ENCODE results near the gene LIN28B.

The LIN28B gene

DNA sequence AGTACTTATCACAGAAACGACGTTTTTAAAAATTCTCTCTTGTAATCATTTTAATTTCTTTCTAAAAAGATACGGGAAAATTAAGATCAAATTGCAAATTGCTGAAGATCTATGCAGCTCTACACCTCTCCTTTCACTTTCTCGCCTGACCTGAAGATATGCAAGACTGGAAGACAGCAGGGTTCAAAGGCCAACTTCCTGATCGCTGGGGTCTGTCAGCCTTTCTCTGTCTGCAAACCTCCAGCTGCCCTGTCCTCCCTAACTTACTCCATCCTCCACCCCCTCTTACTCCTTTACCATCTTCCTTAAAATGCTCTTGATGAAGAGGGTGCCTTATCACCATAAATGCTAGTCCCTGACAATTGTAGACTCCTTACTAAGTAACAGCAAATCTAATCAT lies 159.2 kb downstream of the LIN28B start:
- CTCF ChIA-PET, result interaction anchor here (1.3 to 2.0 kb wide), 3 partner anchors 12 to 248 kb away, joined by 4 to 7 read pairs (median 4); no protein-coding TSS in a partner anchor
- no peaks in the 10 kb centered on the region for H3K4me1 ChIP-seq (ENCODE audit: control insufficient read depth, insufficient read depth, low read length)
- H3K4me3 ChIP-seq (ENCODE audit: low read depth, low read length), result no peak overlapping the region
- H3K27ac ChIP-seq (ENCODE audit: extremely low read depth, low read depth, low read length), result no peak overlapping the region
- POLR2A ChIA-PET, result no interaction called here
- TF ChIP-seq ZNF2 (tag by site-specific recombination; IDR thresholded peaks at IDR 0.05) (no peak), KLF16 (tag by site-specific recombination; IDR thresholded peaks at IDR 0.05) (no peak), ZBTB49 (tag by site-specific recombination; IDR thresholded peaks at IDR 0.05; ENCODE audit: low read depth) (no peak), ZNF549 (tag by site-specific recombination; IDR thresholded peaks at IDR 0.05) (no peak), ELK4 (IDR thresholded peaks at IDR 0.05; ENCODE audit: borderline replicate concordance, low read depth, low read length) (no peak), ZNF133 (tag by site-specific recombination; IDR thresholded peaks at IDR 0.05) (no peak), ZNF596 (tag by site-specific recombination; IDR thresholded peaks at IDR 0.05) (no peak), ZNF777 (tag by site-specific recombination; IDR thresholded peaks at IDR 0.05; ENCODE audit: borderline replicate concordance) (no peak), ZNF274 (IDR thresholded peaks at IDR 0.05; ENCODE audit: low read length) (no peak), ZNF274 (tag by site-specific recombination; IDR thresholded peaks at IDR 0.05; ENCODE audit: borderline replicate concordance) (no peak), GFI1B (tag by site-specific recombination; IDR thresholded peaks at IDR 0.05) (no peak), ZBTB48 (tag by site-specific recombination; IDR thresholded peaks at IDR 0.05) (no peak), SALL2 (tag by site-specific recombination; IDR thresholded peaks at IDR 0.05; ENCODE audit: borderline replicate concordance) (no peak), ZNF639 (tag by site-specific recombination; IDR thresholded peaks at IDR 0.05) (no peak), ZNF670 (tag by site-specific recombination; IDR thresholded peaks at IDR 0.05; ENCODE audit: low read depth) (no peak), ZNF221 (tag by site-specific recombination; IDR thresholded peaks at IDR 0.05; ENCODE audit: borderline replicate concordance) (no peak), ZBTB17 (tag by site-specific recombination; IDR thresholded peaks at IDR 0.05) (no peak), ZNF704 (tag by site-specific recombination; IDR thresholded peaks at IDR 0.05) (no peak), PRDM2 (tag by site-specific recombination; IDR thresholded peaks at IDR 0.05; ENCODE audit: borderline replicate concordance) (no peak)
- no peaks in the 10 kb centered on the region for H3K9me3 ChIP-seq (ENCODE audit: control insufficient read depth, insufficient read depth, low read depth, low read length)
- H3K36me3 ChIP-seq (ENCODE audit: control insufficient read depth in 2 of 2, insufficient read depth in 1 of 2, low read length in 2 of 2), result peaks cover 4 to 56% of the 10 kb centered on the region in 2 experiments

All from HEK293 (cell line).